Skeletal muscle satellite cell (primary cell): ENCODE data around the gene TFEC.
"Not testable (repeated sequence)": the region's sequence is repeated elsewhere in the genome, so short reads cannot be mapped to it uniquely, and the experiment has no call there.

ENCODE experiments used
- H3K27me3 ChIP-seq: 2 replicates; pipeline ENCODE4 v1.7.0; 2013; ENCODE audit warnings: low read length; ENCODE audit not compliant: control insufficient read depth, insufficient read depth
- H3K36me3 ChIP-seq: 2 replicates; pipeline ENCODE4 v1.7.0; 2013; ENCODE audit warnings: mild to moderate bottlenecking, control low read depth, low read length; ENCODE audit not compliant: insufficient read depth
- H3K4me1 ChIP-seq: 2 replicates; pipeline ENCODE4 v1.7.0; 2013; ENCODE audit warnings: low read length; ENCODE audit not compliant: control insufficient read depth, insufficient read depth
- H3K4me2 ChIP-seq: 2 replicates; pipeline ENCODE4 v1.7.0; 2013; ENCODE audit warnings: mild to moderate bottlenecking, low read length
- H3K4me3 ChIP-seq: 2 replicates; pipeline ENCODE4 v1.7.0; 2013; ENCODE audit warnings: low read length
- H3K9ac ChIP-seq: 2 replicates; pipeline ENCODE4 v1.7.0; 2013; ENCODE audit warnings: mild to moderate bottlenecking, low read depth, low read length, moderate library complexity
- H3K9me3 ChIP-seq: replicated peaks from 2 replicates; pipeline ENCODE4 v1.7.0; 2013; ENCODE audit warnings: mild to moderate bottlenecking, control low read depth, low read length

Gene TFEC

GRCh38 chr7:115962340-115962739, 68.2 kb downstream of the TFEC start:
- Histone ChIP-seq H3K9me3 (no peaks in the 10 kb centered on the region), H3K9ac (no peak overlapping the region), H3K4me1 (no peaks in the 10 kb centered on the region), H3K36me3 (no peaks in the 10 kb centered on the region), H3K4me3 (no peak overlapping the region), H3K27me3 (no peaks in the 10 kb centered on the region), H3K4me2 (no peak overlapping the region)

- H3K9me3 ChIP-seq = no peaks in the 10 kb centered on the region
- H3K4me1 ChIP-seq = no peaks in the 10 kb centered on the region
- no peak overlapping the region for H3K9ac ChIP-seq
- H3K4me2 ChIP-seq = no peak overlapping the region
- H3K4me3 ChIP-seq = no peak overlapping the region
- no peaks in the 10 kb centered on the region for H3K36me3 ChIP-seq
- H3K27me3 ChIP-seq = no peaks in the 10 kb centered on the region
Measured at GRCh38 chr7:115953592-115954255, 76.8 kb downstream of the TFEC start.

- no peaks in the 10 kb centered on the region for H3K36me3 ChIP-seq
- H3K27me3 ChIP-seq = no peaks in the 10 kb centered on the region
- no peaks in the 10 kb centered on the region for H3K4me1 ChIP-seq
- no peaks in the 10 kb centered on the region for H3K9me3 ChIP-seq
- no peak overlapping the region for H3K4me2 ChIP-seq
- no peak overlapping the region for H3K9ac ChIP-seq
- no peak overlapping the region for H3K4me3 ChIP-seq
Measured at GRCh38 chr7:115952832-115953231, 77.7 kb downstream of the TFEC start.

- Histone ChIP-seq H3K27me3 (no peaks in the 10 kb centered on the region), H3K4me2 (no peak overlapping the region), H3K4me3 (no peak overlapping the region), H3K9me3 (no peaks in the 10 kb centered on the region), H3K4me1 (no peaks in the 10 kb centered on the region), H3K9ac (no peak overlapping the region), H3K36me3 (no peaks in the 10 kb centered on the region)
Measured at GRCh38 chr7:115951547-115951946, 79.0 kb downstream of the TFEC start.

- peaks cover 3% of the 10 kb centered on the region for H3K4me1 ChIP-seq
- H3K36me3 ChIP-seq = no peaks in the 10 kb centered on the region
- peak overlapping the region; percentile 11 for H3K4me2 ChIP-seq
- no peaks in the 10 kb centered on the region for H3K9me3 ChIP-seq
- H3K4me3 ChIP-seq = no peak overlapping the region
- no peaks in the 10 kb centered on the region for H3K27me3 ChIP-seq
- no peak overlapping the region for H3K9ac ChIP-seq
Measured at GRCh38 chr7:115941703-115942268, 88.8 kb downstream of the TFEC start.

GRCh38 chr7:115940460-115941060, 90.0 kb downstream of the TFEC start:
- Histone ChIP-seq H3K27me3 (no peaks in the 10 kb centered on the region), H3K4me1 (peaks cover 3% of the 10 kb centered on the region), H3K4me2 (no peak overlapping the region), H3K9ac (no peak overlapping the region), H3K4me3 (no peak overlapping the region), H3K36me3 (no peaks in the 10 kb centered on the region), H3K9me3 (no peaks in the 10 kb centered on the region)

- Histone ChIP-seq H3K9me3 (no peaks in the 10 kb centered on the region), H3K4me3 (no peak overlapping the region), H3K9ac (no peak overlapping the region), H3K4me2 (no peak overlapping the region), H3K36me3 (no peaks in the 10 kb centered on the region), H3K27me3 (no peaks in the 10 kb centered on the region), H3K4me1 (peaks cover 3% of the 10 kb centered on the region)
Measured at GRCh38 chr7:115937960-115938359, 92.6 kb downstream of the TFEC start.

- no peak overlapping the region for H3K4me3 ChIP-seq
- no peaks in the 10 kb centered on the region for H3K36me3 ChIP-seq
- H3K9ac ChIP-seq = no peak overlapping the region
- no peaks in the 10 kb centered on the region for H3K27me3 ChIP-seq
- H3K4me2 ChIP-seq = no peak overlapping the region
- no peaks in the 10 kb centered on the region for H3K4me1 ChIP-seq
- no peaks in the 10 kb centered on the region for H3K9me3 ChIP-seq
Measured at GRCh38 chr7:115933471-115933870, 97.1 kb downstream of the TFEC start.

- Histone ChIP-seq H3K36me3 (no peaks in the 10 kb centered on the region), H3K4me3 (no peak overlapping the region), H3K4me1 (no peaks in the 10 kb centered on the region), H3K9ac (no peak overlapping the region), H3K9me3 (no peaks in the 10 kb centered on the region), H3K27me3 (no peaks in the 10 kb centered on the region), H3K4me2 (no peak overlapping the region)
Measured at GRCh38 chr7:115932880-115933279, 97.7 kb downstream of the TFEC start.

GRCh38 chr7:115930184-115930583, 100.4 kb downstream of the TFEC start:
- not testable (repeated sequence) for H3K4me1 ChIP-seq, H3K4me2 ChIP-seq, H3K9ac ChIP-seq, H3K4me3 ChIP-seq, H3K9me3 ChIP-seq, H3K36me3 ChIP-seq, H3K27me3 ChIP-seq

GRCh38 chr7:115929736-115930135, 100.8 kb downstream of the TFEC start:
- H3K9me3 ChIP-seq, H3K4me1 ChIP-seq, H3K9ac ChIP-seq, H3K27me3 ChIP-seq, H3K4me2 ChIP-seq, H3K36me3 ChIP-seq, H3K4me3 ChIP-seq: not testable (repeated sequence)

GRCh38 chr7:115924411-115924810, 106.2 kb downstream of the TFEC start:
- H3K4me3 ChIP-seq = no peak overlapping the region
- H3K4me1 ChIP-seq = no peaks in the 10 kb centered on the region
- H3K27me3 ChIP-seq = no peaks in the 10 kb centered on the region
- H3K36me3 ChIP-seq = no peaks in the 10 kb centered on the region
- no peak overlapping the region for H3K9ac ChIP-seq
- H3K9me3 ChIP-seq = no peaks in the 10 kb centered on the region
- no peak overlapping the region for H3K4me2 ChIP-seq
